HEK293 (cell line): ENCODE results near the gene RBP2.

Experiments used
- CTCF ChIA-PET: fragments of 350-600 bp; formaldehyde crosslinking; extraction: SDS; loops from one replicate; lab custom pipeline; 2021; ENCODE audit warnings: antibody characterized with exemption; lab: Yijun Ruan, JAX
- POLR2A ChIA-PET: fragments of 300-600 bp; formaldehyde crosslinking; extraction: SDS; loops from one replicate; lab custom pipeline; 2020; ENCODE audit warnings: antibody characterized with exemption, inconsistent platforms; lab: Yijun Ruan, JAX
- H3K27ac ChIP-seq: fragments of 200-500 bp; sonication (Bioruptor generic); 2 replicates; pipeline ENCODE4 v1.5.1; 2014; ENCODE audit warnings: low read depth, low read length, control low read depth, inconsistent platforms; ENCODE audit errors: extremely low read depth
- H3K36me3 ChIP-seq, 2 experiments: fragments of 200-500 bp in 1 of 2; sonication (Bioruptor generic) in 1 of 2; 1 replicate in 1 of 2; 2 replicates in 1 of 2; pipeline ENCODE4 v1.5.1; 2014 to 2017; ENCODE audit warnings: inconsistent platforms in 2 of 2, low read length in 2 of 2; ENCODE audit not compliant: control insufficient read depth in 2 of 2, insufficient read depth in 1 of 2
- H3K4me1 ChIP-seq: fragments of 200-500 bp; sonication (Bioruptor generic); 2 replicates; pipeline ENCODE4 v1.5.1; 2014; ENCODE audit warnings: mild to moderate bottlenecking, low read length, inconsistent platforms; ENCODE audit not compliant: control insufficient read depth, insufficient read depth
- H3K4me3 ChIP-seq: 2 replicates; pipeline ENCODE4 v1.5.1; 2011; ENCODE audit warnings: low read depth, mild to moderate bottlenecking, control low read depth, low read length, moderate library complexity
- H3K9me3 ChIP-seq: fragments of 200-500 bp; sonication (Bioruptor generic); 2 replicates; pipeline ENCODE4 v1.5.1; 2014; ENCODE audit warnings: low read depth, low read length, inconsistent platforms; ENCODE audit not compliant: control insufficient read depth, insufficient read depth
- BCL11B ChIP-seq: fragments of 450-650 bp; formaldehyde crosslinking; IDR thresholded peaks from 2 replicates; pipeline ENCODE4 v1.5.1; 2016; ENCODE audit warnings: low read depth, missing biosample characterization, missing genetic modification characterization
- GLI2 ChIP-seq: fragments of 450-650 bp; formaldehyde crosslinking; IDR thresholded peaks from 2 replicates; pipeline ENCODE4; 2017; ENCODE audit warnings: missing biosample characterization, missing genetic modification characterization, low read depth, borderline replicate concordance
- GLI4 ChIP-seq: fragments of 450-650 bp; formaldehyde crosslinking; IDR thresholded peaks from 2 replicates; pipeline ENCODE4 v1.5.1; 2016; ENCODE audit warnings: missing biosample characterization, missing genetic modification characterization
- HOXA7 ChIP-seq: sonication (generic); formaldehyde crosslinking; IDR thresholded peaks from 2 replicates; pipeline ENCODE4 v1.8.1; 2022; ENCODE audit warnings: missing genetic modification reagents, borderline replicate concordance
- HOXC10 ChIP-seq: sonication (generic); formaldehyde crosslinking; IDR thresholded peaks from 2 replicates; pipeline ENCODE4 v1.8.1; 2023; ENCODE audit warnings: mild to moderate bottlenecking, missing genetic modification reagents
- IKZF3 ChIP-seq: fragments of 450-650 bp; IDR thresholded peaks from 2 replicates; pipeline ENCODE4 v1.5.0; 2018; ENCODE audit warnings: missing biosample characterization, mild to moderate bottlenecking, missing genetic modification characterization, moderate library complexity
- KLF7 ChIP-seq: fragments of 450-650 bp; formaldehyde crosslinking; IDR thresholded peaks from 2 replicates; pipeline ENCODE4 v1.5.1; 2016; ENCODE audit warnings: missing biosample characterization, missing genetic modification characterization, borderline replicate concordance
- KLF8 ChIP-seq: fragments of 450-650 bp; formaldehyde crosslinking; IDR thresholded peaks from 2 replicates; pipeline ENCODE4 v1.5.1; 2016; ENCODE audit warnings: missing biosample characterization, missing genetic modification characterization
- MZF1 ChIP-seq: fragments of 450-650 bp; formaldehyde crosslinking; IDR thresholded peaks from 2 replicates; pipeline ENCODE4 v1.5.1; 2017; ENCODE audit warnings: missing biosample characterization, missing genetic modification characterization, borderline replicate concordance
- OSR2 ChIP-seq: fragments of 450-650 bp; formaldehyde crosslinking; IDR thresholded peaks from 2 replicates; pipeline ENCODE4 v1.5.1; 2016; ENCODE audit warnings: missing biosample characterization, missing genetic modification characterization
- SALL2 ChIP-seq: fragments of 450-650 bp; formaldehyde crosslinking; IDR thresholded peaks from 2 replicates; pipeline ENCODE4 v1.5.0; 2017; ENCODE audit warnings: missing biosample characterization, mild to moderate bottlenecking, missing genetic modification characterization, borderline replicate concordance
- TRIM28 ChIP-seq: IDR thresholded peaks from 2 replicates; pipeline ENCODE4 v1.6.1; 2011; ENCODE audit warnings: low read length, control low read depth, borderline replicate concordance
- ZNF114 ChIP-seq: fragments of 450-650 bp; formaldehyde crosslinking; IDR thresholded peaks from 2 replicates; pipeline ENCODE4 v1.5.0; 2017; ENCODE audit warnings: missing biosample characterization, missing genetic modification characterization
- ZNF169 ChIP-seq: fragments of 450-650 bp; formaldehyde crosslinking; IDR thresholded peaks from 2 replicates; pipeline ENCODE4 v1.5.1; 2016; ENCODE audit warnings: missing biosample characterization, missing genetic modification characterization
- ZNF223 ChIP-seq: fragments of 450-650 bp; formaldehyde crosslinking; IDR thresholded peaks from 2 replicates; pipeline ENCODE4 v1.5.1; 2016; ENCODE audit warnings: missing biosample characterization, missing genetic modification characterization
- ZNF302 ChIP-seq: fragments of 450-650 bp; formaldehyde crosslinking; IDR thresholded peaks from 2 replicates; pipeline ENCODE4 v1.5.1; 2016; ENCODE audit warnings: missing biosample characterization, missing genetic modification characterization, low read depth
- ZNF501 ChIP-seq: fragments of 450-650 bp; formaldehyde crosslinking; IDR thresholded peaks from 2 replicates; pipeline ENCODE4 v1.5.1; 2016; ENCODE audit warnings: missing biosample characterization, missing genetic modification characterization
- ZNF521 ChIP-seq: fragments of 450-650 bp; formaldehyde crosslinking; IDR thresholded peaks from 2 replicates; pipeline ENCODE4 v1.5.1; 2017; ENCODE audit warnings: missing biosample characterization, mild to moderate bottlenecking, missing genetic modification characterization
- ZNF530 ChIP-seq: fragments of 450-650 bp; formaldehyde crosslinking; IDR thresholded peaks from 2 replicates; pipeline ENCODE4 v1.5.1; 2016; ENCODE audit warnings: low read depth, missing biosample characterization, missing genetic modification characterization
- ZNF658 ChIP-seq: fragments of 450-650 bp; formaldehyde crosslinking; IDR thresholded peaks from 2 replicates; pipeline ENCODE4; 2016; ENCODE audit warnings: missing biosample characterization, missing genetic modification characterization
- ZNF670 ChIP-seq: fragments of 450-650 bp; formaldehyde crosslinking; IDR thresholded peaks from 2 replicates; pipeline ENCODE4 v1.5.1; 2016; ENCODE audit warnings: missing biosample characterization, missing genetic modification characterization, low read depth
- ZNF701 ChIP-seq: fragments of 450-650 bp; formaldehyde crosslinking; IDR thresholded peaks from 2 replicates; pipeline ENCODE4 v1.5.1; 2016; ENCODE audit warnings: missing biosample characterization, missing genetic modification characterization
- TF ChIP-seq, protein P1 (sequence below): fragments of 450-650 bp; formaldehyde crosslinking; IDR thresholded peaks from 2 replicates; pipeline ENCODE4 v1.5.1; 2016; ENCODE audit warnings: missing biosample characterization, missing genetic modification characterization, borderline replicate concordance
- TF ChIP-seq, protein P2 (sequence below): fragments of 450-650 bp; formaldehyde crosslinking; optimal IDR thresholded peaks from 2 replicates; pipeline ENCODE3; 2016; ENCODE audit warnings: missing biosample characterization, mild to moderate bottlenecking, missing genetic modification characterization
- TF ChIP-seq, protein P3 (sequence below): fragments of 450-650 bp; formaldehyde crosslinking; IDR thresholded peaks from 2 replicates; pipeline ENCODE4 v1.5.1; 2016; ENCODE audit warnings: missing biosample characterization, missing genetic modification characterization
- TF ChIP-seq, protein P4 (sequence below): fragments of 450-650 bp; formaldehyde crosslinking; IDR thresholded peaks from 2 replicates; pipeline ENCODE4 v1.5.1; 2016; ENCODE audit warnings: missing biosample characterization, missing genetic modification characterization
- TF ChIP-seq, protein P5 (sequence below): fragments of 450-650 bp; formaldehyde crosslinking; IDR thresholded peaks from 2 replicates; pipeline ENCODE4 v1.5.1; 2016; ENCODE audit warnings: missing biosample characterization, missing genetic modification characterization
- TF ChIP-seq, protein P6 (sequence below): fragments of 450-650 bp; formaldehyde crosslinking; IDR thresholded peaks from 2 replicates; pipeline ENCODE4 v1.5.1; 2016; ENCODE audit warnings: missing biosample characterization, missing genetic modification characterization

Gene RBP2

DNA sequence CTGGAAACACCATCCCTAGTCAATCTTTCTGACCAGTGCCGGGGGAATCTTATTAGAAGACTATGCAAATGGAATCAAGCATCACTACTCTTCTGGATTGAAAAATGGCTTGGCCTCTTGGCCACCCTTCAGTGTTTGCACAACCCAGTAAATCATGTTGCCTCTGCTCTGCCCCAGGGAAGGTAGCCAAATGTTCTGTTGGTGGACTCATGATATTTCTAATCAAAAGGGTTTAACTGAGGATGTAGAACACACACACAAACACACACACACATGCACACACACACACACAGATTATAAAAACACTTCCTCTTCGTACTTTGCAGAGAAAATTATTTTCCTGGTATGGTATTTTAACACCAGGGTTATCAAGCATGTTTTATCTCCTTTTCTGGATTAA is 7.9 kb downstream of the RBP2 start:
- TF ChIP-seq, protein P1, sequence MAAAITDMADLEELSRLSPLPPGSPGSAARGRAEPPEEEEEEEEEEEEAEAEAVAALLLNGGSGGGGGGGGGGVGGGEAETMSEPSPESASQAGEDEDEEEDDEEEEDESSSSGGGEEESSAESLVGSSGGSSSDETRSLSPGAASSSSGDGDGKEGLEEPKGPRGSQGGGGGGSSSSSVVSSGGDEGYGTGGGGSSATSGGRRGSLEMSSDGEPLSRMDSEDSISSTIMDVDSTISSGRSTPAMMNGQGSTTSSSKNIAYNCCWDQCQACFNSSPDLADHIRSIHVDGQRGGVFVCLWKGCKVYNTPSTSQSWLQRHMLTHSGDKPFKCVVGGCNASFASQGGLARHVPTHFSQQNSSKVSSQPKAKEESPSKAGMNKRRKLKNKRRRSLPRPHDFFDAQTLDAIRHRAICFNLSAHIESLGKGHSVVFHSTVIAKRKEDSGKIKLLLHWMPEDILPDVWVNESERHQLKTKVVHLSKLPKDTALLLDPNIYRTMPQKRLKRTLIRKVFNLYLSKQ (tag by site-specific recombination): no peak
- TF ChIP-seq KLF8 (tag by site-specific recombination) (no peak), ZNF658 (tag by site-specific recombination) (no peak), ZNF501 (no peak), OSR2 (no peak), TRIM28 (no peak), ZNF114 (tag by site-specific recombination) (no peak), ZNF701 (tag by site-specific recombination) (no peak), GLI2 (no peak), ZNF169 (tag by site-specific recombination) (no peak), MZF1 (tag by site-specific recombination) (no peak), GLI4 (tag by site-specific recombination) (no peak), HOXA7 (CRISPR knock-in tag) (no peak), BCL11B (tag by site-specific recombination) (no peak), HOXC10 (CRISPR knock-in tag) (no peak), ZNF521 (no peak), ZNF223 (no peak)
- TF ChIP-seq, protein P2, sequence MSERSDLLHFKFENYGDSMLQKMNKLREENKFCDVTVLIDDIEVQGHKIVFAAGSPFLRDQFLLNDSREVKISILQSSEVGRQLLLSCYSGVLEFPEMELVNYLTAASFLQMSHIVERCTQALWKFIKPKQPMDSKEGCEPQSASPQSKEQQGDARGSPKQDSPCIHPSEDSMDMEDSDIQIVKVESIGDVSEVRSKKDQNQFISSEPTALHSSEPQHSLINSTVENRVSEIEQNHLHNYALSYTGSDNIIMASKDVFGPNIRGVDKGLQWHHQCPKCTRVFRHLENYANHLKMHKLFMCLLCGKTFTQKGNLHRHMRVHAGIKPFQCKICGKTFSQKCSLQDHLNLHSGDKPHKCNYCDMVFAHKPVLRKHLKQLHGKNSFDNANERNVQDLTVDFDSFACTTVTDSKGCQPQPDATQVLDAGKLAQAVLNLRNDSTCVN (tag by site-specific recombination): no peak
- TF ChIP-seq, protein P3, sequence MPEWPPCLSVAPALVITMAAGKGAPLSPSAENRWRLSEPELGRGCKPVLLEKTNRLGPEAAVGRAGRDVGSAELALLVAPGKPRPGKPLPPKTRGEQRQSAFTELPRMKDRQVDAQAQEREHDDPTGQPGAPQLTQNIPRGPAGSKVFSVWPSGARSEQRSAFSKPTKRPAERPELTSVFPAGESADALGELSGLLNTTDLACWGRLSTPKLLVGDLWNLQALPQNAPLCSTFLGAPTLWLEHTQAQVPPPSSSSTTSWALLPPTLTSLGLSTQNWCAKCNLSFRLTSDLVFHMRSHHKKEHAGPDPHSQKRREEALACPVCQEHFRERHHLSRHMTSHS: no peak
- TF ChIP-seq, protein P4, sequence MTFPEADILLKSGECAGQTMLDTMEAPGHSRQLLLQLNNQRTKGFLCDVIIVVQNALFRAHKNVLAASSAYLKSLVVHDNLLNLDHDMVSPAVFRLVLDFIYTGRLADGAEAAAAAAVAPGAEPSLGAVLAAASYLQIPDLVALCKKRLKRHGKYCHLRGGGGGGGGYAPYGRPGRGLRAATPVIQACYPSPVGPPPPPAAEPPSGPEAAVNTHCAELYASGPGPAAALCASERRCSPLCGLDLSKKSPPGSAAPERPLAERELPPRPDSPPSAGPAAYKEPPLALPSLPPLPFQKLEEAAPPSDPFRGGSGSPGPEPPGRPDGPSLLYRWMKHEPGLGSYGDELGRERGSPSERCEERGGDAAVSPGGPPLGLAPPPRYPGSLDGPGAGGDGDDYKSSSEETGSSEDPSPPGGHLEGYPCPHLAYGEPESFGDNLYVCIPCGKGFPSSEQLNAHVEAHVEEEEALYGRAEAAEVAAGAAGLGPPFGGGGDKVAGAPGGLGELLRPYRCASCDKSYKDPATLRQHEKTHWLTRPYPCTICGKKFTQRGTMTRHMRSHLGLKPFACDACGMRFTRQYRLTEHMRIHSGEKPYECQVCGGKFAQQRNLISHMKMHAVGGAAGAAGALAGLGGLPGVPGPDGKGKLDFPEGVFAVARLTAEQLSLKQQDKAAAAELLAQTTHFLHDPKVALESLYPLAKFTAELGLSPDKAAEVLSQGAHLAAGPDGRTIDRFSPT: no peak
- ChIA-PET POLR2A (no interaction called here), CTCF (interaction anchor here (1.0 kb wide), 1 partner anchor 10 kb away, joined by 4 read pairs; no protein-coding TSS in a partner anchor)
- H3K27ac ChIP-seq: no peak overlapping the region
- H3K4me3 ChIP-seq: no peak overlapping the region
- no peaks in the 10 kb centered on the region for H3K9me3 ChIP-seq
- no peaks in the 10 kb centered on the region for H3K36me3 ChIP-seq
- H3K4me1 ChIP-seq: no peaks in the 10 kb centered on the region

DNA sequence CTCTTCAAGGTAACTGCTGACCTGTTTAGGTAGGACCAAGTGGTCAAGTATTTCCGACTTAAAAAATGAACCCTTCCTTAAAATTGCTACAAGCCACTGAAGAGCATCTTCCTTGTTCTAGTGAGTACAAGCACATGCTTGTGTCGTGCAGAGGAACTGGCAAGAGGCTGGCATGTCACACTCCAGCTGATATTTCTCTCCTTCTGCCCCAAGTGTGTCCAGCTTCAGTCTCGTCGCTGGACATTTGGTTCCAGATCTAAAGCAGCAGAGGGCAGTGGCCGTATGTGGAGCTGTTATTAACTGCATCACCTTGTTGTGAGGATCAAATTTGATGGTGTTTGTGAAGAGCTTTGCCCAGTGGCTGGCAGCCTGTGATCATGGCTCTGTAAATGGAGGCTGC is 10.0 kb downstream of the RBP2 start:
- Histone ChIP-seq H3K9me3 (no peaks in the 10 kb centered on the region), H3K4me3 (no peak overlapping the region), H3K4me1 (no peaks in the 10 kb centered on the region), H3K36me3 (no peaks in the 10 kb centered on the region), H3K27ac (no peak overlapping the region)
- CTCF ChIA-PET: no interaction called here
- POLR2A ChIA-PET: no interaction called here
- no peak for TF ChIP-seq ZNF302 (tag by site-specific recombination)
- TF ChIP-seq KLF7: no peak
- no peak for TF ChIP-seq SALL2 (tag by site-specific recombination)
- TF ChIP-seq ZNF530: no peak
- TF ChIP-seq, protein P5, sequence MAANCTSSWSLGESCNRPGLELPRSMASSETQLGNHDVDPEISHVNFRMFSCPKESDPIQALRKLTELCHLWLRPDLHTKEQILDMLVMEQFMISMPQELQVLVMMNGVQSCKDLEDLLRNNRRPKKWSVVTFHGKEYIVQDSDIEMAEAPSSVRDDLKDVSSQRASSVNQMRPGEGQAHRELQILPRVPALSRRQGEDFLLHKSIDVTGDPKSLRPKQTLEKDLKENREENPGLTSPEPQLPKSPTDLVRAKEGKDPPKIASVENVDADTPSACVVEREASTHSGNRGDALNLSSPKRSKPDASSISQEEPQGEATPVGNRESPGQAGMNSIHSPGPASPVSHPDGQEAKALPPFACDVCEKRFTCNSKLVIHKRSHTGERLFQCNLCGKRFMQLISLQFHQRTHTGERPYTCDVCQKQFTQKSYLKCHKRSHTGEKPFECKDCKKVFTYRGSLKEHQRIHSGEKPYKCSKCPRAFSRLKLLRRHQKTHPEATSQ (tag by site-specific recombination): no peak
- no peak for TF ChIP-seq MZF1 (tag by site-specific recombination)
- no peak for TF ChIP-seq IKZF3
- TF ChIP-seq, protein P6, sequence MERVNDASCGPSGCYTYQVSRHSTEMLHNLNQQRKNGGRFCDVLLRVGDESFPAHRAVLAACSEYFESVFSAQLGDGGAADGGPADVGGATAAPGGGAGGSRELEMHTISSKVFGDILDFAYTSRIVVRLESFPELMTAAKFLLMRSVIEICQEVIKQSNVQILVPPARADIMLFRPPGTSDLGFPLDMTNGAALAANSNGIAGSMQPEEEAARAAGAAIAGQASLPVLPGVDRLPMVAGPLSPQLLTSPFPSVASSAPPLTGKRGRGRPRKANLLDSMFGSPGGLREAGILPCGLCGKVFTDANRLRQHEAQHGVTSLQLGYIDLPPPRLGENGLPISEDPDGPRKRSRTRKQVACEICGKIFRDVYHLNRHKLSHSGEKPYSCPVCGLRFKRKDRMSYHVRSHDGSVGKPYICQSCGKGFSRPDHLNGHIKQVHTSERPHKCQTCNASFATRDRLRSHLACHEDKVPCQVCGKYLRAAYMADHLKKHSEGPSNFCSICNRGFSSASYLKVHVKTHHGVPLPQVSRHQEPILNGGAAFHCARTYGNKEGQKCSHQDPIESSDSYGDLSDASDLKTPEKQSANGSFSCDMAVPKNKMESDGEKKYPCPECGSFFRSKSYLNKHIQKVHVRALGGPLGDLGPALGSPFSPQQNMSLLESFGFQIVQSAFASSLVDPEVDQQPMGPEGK (tag by site-specific recombination): no peak
- TF ChIP-seq ZNF670: no peak
